NCI-H2227 (cell line): ENCODE measurements around the gene FAM83G.

ENCODE experiments used
- DNase-seq: peaks from one replicate; lab custom pipeline; 2025; ENCODE audit not compliant: unreplicated experiment; lab: John Stamatoyannopoulos, UW

FAM83G gene

DNA sequence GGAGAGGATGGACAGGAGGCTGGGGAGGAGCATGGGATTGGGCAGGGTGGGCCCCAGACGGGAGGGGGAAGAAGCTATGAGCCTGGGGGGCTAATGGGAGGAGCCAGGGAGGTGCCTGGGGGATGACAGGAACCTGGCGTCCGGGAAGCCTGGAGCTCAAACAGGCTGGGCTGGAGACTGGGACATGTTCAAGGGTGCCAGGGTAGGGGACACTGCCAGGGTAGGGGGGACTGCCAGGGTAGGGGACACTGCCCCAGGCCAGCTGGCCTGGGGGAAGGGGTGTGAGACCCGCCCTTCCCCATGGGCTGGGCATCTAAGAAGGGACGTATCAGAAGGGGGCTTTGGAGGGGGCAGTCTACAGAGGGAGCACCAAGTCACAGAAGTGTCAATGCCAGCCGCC, 7.0 kb upstream of the FAM83G start:
- no peak for DNase-seq

DNA sequence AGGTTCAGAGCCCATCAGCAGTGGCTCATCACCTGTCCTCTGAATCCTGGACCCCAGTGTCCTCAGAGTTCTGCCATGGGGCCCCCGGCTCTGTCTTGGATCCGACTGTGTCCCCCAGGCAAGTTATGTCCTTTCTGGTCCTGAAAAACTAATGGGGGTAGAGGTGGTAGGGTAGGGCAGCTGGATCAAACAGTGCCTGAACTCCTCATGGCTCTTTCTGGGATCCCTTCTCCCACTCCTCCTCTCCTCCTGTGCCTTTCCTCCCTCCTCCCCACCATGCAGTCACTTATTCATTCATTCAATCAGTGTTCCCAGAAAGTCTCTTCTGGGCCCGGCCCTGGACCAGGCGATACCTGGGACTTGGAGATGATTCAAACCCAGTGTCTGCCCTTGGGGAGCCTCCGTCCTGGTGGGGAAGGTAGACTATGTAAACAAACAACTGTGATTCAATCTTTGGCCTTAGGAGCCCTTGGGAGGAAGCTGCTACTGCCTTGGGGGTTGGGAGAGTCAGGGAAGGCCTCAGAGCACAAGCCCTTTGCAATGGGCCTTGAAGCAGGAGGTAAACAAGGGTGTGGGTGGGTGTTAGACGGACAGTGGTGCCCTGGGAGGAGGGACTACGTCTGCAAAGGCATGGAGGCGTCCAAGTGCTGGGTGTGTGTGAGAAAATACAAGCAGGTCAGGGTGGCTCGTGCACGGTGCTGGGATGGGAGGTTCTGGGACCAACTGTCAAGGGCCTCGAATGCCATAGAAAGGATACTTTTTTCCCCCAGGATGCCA, 6.4 kb upstream of the FAM83G start:
- DNase-seq: no peak

GRCh38 chr17:19009970-19010369, 5.4 kb upstream of the FAM83G start:
- DNase-seq: no peak

DNA sequence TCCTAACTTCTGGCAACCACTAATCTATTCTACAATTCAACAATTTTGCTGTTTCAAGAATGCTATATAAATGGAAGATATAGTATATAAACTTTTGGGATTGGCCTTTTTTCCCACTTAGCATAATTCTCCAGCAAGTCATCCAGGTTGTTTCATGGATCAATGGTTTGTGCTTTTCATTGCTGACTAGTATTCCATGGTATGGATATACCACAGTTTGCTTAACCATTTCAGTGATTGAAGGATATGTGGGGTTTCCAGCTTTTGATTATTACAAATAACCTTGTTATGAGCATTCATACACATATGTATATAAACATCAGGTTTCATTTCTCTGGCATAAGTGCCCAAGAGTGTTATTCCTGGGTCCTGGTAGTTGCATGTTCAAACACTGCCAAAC, 2.1 kb upstream of the FAM83G start:
- no peak for DNase-seq

DNA sequence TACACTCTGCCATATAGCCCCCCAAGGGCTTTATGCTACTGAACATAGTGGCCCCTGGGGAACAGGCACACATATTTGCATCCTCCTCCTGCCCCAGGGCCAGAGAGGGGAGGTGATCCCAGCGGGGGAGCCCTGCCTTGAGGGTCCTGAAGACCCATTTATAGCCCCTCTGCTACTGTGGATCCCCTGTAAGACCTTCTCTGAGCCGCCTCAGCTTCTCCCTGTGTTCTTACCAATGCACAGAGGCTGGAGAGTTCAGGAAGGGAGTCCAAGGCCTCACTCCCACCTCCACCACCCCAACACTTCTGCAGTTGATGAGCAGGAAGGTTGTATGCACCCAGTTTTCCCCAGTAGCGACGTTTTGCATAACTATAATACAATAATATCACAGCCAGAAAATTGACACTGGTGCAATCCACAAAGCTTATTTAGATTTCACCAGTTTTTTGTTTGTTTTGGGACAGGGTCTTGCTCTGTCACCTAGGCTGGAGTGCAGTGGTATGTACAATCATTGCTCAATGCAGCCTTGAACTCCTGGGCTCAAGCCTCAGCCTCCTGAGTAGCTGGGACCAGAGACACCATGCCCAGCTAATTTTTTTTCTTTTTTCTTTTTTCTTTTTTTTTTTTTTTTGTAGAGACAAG, 1.3 kb upstream of the FAM83G start:
- no peak for DNase-seq

DNA sequence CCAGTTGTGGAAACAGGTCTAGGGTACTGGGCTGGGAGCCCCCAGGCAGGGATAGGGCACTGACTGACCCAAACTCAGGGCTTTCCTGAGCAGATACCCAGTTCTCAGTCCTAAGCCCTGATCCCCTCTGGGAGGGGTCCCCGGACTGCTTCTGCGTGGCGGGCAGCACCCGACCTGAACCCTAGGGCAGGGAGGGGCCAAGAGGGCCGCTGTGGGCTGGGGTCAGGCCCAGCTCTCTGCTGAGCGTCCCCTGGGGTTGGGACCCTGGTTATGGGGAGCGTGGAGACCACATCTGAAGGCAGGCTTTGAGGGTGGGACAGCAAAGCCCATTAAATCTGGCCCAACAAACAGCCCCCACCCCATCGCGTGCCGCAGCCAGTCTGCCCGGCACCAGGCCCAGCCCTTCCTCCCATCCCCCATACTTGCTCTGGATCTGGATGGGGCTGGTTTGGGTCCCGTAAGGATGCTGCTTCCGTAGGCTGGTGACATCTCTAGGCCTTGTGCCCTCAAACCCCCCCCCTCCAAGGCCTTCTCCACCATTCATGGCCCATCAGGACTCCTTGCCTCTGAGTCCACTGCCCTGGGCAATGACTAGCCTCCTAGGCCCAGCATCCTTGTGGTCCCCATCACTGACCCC, 691 bp upstream of the FAM83G start:
- DNase-seq: no peak

DNA sequence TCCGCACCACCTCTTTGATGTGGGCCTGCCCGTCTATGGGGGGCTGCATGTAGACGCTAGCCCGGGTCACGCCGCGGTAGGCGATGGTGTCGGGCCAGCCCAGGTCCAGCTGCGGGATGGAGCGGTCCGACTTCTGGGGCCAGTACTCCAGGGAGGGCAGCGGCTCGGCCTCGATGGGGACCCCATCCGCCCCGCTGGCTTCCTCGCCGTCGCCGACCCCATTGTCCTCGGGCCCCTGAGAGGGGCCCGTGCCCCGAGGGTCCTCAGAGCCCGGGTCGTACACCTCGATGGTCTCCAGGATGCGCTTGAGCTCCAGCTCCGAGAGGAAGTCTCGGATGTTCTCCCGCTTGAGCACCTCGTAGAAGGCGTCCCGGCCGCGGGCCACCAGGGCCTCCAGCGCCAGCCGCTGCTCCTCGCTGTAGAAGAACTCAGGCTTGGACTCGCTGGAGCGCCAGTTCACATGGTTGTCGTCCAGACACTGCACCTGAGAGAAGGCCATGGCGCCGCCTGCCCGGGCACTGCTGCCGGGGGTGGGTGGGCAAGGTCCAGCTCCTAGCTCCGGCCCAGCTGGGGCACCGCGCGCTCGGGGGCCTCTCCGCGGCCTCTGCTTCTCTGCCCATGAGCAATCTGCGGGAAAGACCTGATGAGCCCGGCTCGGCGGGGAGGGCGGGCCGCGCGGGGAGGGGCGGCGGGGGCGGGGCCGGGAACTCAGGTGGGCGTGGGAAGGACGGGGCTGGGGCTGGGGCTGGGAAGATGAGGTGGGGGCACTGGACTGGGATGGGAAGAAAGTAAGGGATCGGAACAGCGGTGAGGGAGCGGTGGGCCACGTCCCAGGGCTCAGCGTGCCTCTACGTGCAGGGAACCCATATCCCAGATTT, 782 bp downstream of the FAM83G start:
- DNase-seq: peak; percentile 66

DNA sequence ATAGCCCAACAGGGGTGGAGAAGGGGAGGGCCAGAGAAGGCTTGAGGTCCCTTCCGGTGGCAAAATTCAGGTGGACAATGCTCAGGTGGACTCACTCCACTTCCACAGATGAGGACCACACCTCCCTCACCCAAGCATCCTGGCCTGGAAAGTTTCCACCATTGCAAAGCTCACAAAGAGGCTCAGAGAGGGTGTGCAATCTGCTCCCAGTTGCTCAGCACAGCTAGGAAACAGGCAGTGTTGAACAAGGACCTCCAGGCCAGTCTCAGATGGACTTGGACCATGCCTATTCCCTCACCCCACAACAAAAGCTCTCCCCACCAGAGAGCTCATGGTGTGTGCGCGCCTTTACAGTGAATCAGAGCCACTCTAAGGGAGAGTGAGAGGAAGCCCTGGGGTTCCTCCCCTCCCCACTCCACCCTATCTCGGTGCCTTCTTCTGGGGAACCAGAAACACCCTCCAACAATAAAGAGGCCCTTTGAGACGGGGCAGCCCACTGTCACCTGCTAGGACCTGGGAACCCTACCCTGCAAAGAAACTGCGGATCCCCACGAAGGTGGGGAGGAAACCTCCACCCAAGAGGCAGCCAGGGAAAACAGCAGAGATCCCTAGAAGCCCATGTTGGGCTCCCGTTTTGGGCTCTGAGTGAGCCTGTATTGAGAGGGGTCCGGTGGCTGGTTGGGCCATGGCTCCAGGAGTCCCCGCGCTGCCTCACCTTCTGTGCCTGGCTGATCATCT, 1.6 kb downstream of the FAM83G start:
- no peak for DNase-seq

GRCh38 chr17:19001907-19002590, 2.5 kb downstream of the FAM83G start:
- DNase-seq: no peak

- no peak for DNase-seq
These were observed 3.8 kb downstream of the FAM83G start for GRCh38 chr17:19000531-19001325.

DNA sequence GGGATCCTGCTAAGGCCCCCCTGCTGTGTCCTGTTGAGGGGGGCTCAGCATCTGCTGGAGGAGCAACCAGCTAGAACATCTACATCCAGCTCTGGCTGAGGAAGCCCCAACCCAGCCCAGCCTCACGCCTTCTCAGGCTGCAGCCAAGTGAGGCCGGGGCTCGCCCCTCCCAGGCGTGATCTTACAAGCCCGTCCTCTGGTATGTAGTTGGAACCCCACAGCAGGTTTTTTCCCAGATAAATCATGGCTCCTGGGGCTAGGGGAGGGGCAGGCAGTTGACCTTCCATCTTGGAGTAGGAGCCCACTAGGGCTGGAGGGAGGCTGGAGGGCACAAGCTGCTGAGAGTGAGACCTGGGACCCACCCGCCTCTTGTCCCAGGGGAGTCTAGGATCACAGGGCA, 4.7 kb downstream of the FAM83G start:
- DNase-seq: no peak

DNA sequence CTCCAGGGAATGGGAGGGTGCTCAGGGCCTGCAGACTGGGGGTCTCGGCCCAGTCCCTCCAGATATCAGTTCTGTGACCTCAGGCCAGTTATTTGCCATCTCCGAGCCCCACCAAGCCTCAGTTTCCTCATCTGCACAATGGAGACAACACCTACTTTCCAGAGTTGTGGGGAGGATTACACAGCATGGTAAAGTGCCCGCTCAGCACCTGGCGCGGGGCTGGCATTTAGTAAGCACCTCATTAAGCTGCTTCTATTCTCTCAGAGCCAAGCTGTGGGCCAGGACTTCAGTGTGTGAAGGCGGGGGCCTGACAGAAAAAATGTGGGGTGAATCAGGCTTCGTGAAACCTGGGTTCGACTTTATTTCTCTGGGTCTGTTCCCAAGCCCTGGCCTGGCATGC, 5.2 kb downstream of the FAM83G start:
- no peak for DNase-seq

DNA sequence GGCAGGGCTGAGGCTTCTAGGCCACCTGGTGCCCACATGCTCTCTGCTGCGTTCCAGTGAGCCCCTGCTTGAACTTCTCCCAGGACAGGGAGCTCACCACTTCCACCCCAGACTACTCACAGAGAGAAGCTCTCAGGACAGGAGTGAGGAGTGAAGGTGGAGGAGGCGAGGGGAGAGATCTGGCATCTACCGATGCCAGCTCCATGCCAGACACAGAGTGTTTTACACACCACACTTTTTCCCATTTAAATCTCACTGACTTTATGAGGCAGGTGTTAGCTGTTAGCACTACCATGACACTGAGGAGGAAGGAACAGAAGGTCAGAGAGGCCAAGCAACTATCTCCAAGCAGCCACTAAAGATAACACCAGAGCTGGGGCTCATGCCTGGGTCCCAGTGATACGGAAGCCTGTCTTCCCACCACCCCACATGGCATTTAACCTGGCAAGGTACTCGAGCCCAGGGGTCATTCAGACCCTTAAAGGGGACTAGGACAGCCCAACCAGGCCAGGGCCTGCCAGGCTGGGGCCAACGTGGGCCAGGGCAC, 6.8 kb downstream of the FAM83G start:
- no peak for DNase-seq

- DNase-seq: no peak
These were observed 8.1 kb downstream of the FAM83G start for GRCh38 chr17:18996458-18996857.

DNA sequence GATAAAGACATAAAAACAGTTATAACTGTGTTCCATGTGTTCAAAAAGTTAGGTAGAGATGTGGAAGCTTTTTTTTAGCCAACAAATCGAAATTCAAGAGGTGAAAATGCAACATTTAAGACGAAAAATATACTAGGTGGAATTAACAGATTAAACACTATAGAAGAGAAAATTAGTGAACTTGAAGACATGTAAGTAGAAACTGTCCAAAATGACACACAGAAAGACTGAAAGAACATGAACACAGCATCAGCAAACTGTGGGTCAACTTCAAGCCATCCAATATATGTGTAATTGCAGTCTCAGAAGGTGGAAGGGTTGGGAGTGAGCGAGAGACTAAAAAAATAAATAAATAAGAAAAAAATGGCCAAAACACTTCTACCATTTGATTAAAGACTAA, 9.3 kb downstream of the FAM83G start:
- no peak for DNase-seq

DNA sequence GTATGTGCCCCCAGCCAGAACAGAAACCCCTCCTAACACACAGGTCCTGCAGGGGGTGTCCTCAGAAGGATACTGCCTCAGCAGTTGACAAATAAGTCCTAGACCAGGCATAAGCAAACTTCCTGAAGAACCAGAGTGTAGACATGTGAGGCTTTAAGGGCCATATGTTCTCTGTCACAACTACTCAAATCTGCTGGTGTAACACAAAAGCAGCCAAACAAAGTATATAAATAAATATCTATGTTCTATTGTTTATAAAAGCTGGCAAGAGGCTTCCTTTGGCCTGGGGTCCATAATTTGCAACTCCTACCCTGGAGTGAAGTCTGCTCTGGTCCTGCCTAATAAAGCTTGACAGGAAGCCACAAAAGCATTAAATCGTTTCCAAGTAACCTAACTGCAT, 9.9 kb downstream of the FAM83G start:
- no peak for DNase-seq

DNA sequence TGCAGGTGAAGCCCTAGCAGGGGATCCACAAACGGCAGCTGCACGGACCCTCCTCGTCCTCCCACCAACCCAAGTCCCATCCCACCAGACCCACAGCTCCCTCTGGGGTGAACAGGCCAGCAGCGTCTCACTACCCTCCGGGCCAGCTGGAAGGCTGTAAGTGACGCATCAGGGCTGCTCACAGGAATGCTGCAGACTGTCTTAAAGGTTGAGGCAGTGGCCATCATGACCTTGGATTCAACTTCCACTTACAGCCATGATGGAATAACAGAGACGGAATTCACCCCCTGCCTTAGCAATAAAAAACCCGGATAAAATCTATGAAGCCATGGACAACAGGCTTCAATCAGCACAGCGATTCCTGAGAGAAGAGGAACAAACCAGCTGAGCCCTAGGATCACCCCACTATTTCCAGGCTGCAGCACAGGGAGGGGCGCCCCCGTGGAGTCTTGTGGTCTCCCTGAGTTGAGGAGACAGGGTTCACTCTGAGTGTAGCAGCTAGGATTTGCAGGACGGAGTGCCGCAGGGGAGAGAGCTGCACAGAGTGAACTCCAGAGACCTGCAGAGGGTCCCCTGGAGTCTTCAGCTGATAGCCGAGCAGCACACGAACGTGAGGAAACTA, 10.5 kb downstream of the FAM83G start:
- no peak for DNase-seq

- no peak for DNase-seq
These were observed 12.0 kb downstream of the FAM83G start for GRCh38 chr17:18992454-18993130.
